HepG2 (cell line): Measurements from ENCODE around the gene GPS1. TPM values are rescaled to one million over a fixed set of nuclear protein-coding genes. Genes with fewer than 3 reads are reported as not detected.

Experiments
- AGO2 ChIP-seq: fragments of 200-400 bp; formaldehyde crosslinking; optimal IDR thresholded peaks from 2 replicates; pipeline ENCODE3; 2017; ENCODE audit warnings: mild to moderate bottlenecking, low read depth, low read length, moderate library complexity
- EED ChIP-seq: sonication (generic); formaldehyde crosslinking; IDR thresholded peaks from 2 replicates; pipeline ENCODE4 v1.5.0; 2020; ENCODE audit warnings: mild to moderate bottlenecking, missing genetic modification reagents
- FOXM1 ChIP-seq: sonication (generic); formaldehyde crosslinking; IDR thresholded peaks from 2 replicates; pipeline ENCODE4 v1.5.0; 2020; ENCODE audit warnings: missing genetic modification reagents
- HNF4A ChIP-seq: sonication (generic); formaldehyde crosslinking; IDR thresholded peaks from 2 replicates; pipeline ENCODE4 v1.4.0; 2020; ENCODE audit warnings: missing genetic modification reagents
- HOXA3 ChIP-seq: sonication (generic); formaldehyde crosslinking; IDR thresholded peaks from 2 replicates; pipeline ENCODE4 v1.5.0; 2020; ENCODE audit warnings: missing genetic modification reagents
- NONO ChIP-seq, 2 experiments: fragments of 450-650 bp in 1 of 2; sonication (generic) in 1 of 2; formaldehyde crosslinking in 1 of 2; IDR thresholded peaks in 1 of 2; conservative IDR thresholded peaks in 1 of 2; 2 replicates each; pipeline versions ENCODE4 v1.6.1 to v1.8.0; 2017 to 2022; ENCODE audit warnings: mild to moderate bottlenecking in 1 of 2, missing genetic modification reagents in 1 of 2, moderate library complexity in 1 of 2
- NR2C2 ChIP-seq: sonication (generic); formaldehyde crosslinking; IDR thresholded peaks from 2 replicates; pipeline ENCODE4 v1.4.0; 2020; ENCODE audit warnings: missing genetic modification reagents, mild to moderate bottlenecking, moderate library complexity, borderline replicate concordance
- PCBP2 ChIP-seq: fragments of 200-400 bp; formaldehyde crosslinking; optimal IDR thresholded peaks from 2 replicates; pipeline ENCODE3; 2018; ENCODE audit warnings: low read length, low read depth; ENCODE audit not compliant: poor library complexity, severe bottlenecking
- PHB2 ChIP-seq: fragments of 450-650 bp; IDR thresholded peaks from 2 replicates; pipeline ENCODE4 v1.6.1; 2018; ENCODE audit not compliant: partially characterized antibody
- RXRA ChIP-seq: sonication (generic); formaldehyde crosslinking; IDR thresholded peaks from 2 replicates; pipeline ENCODE4 v1.5.1; 2020; ENCODE audit warnings: missing genetic modification reagents
- SP4 ChIP-seq: sonication (generic); formaldehyde crosslinking; IDR thresholded peaks from 2 replicates; pipeline ENCODE4 v1.8.1; 2023; ENCODE audit warnings: mild to moderate bottlenecking, missing genetic modification reagents
- TAF15 ChIP-seq: fragments of 200-400 bp; formaldehyde crosslinking; IDR thresholded peaks from one replicate; pipeline ENCODE4 v1.6.1; 2018; ENCODE audit warnings: mild to moderate bottlenecking, low read depth, low read length; ENCODE audit not compliant: poor library complexity, severe bottlenecking
- THAP9 ChIP-seq: sonication (generic); formaldehyde crosslinking; IDR thresholded peaks from 2 replicates; pipeline ENCODE4; 2020; ENCODE audit warnings: missing genetic modification reagents, mild to moderate bottlenecking, borderline replicate concordance
- ZBTB34 ChIP-seq: sonication (generic); formaldehyde crosslinking; IDR thresholded peaks from 2 replicates; pipeline ENCODE4 v1.8.0; 2022; ENCODE audit warnings: mild to moderate bottlenecking, missing genetic modification reagents
- ZHX1 ChIP-seq: sonication (generic); formaldehyde crosslinking; IDR thresholded peaks from 2 replicates; pipeline ENCODE4 v1.8.1; 2022; ENCODE audit warnings: low read depth, mild to moderate bottlenecking, missing genetic modification reagents
- ZNF335 ChIP-seq: sonication (generic); formaldehyde crosslinking; IDR thresholded peaks from 2 replicates; pipeline ENCODE4 v1.4.0; 2020; ENCODE audit warnings: missing genetic modification reagents
- ZNF430 ChIP-seq: sonication (generic); formaldehyde crosslinking; IDR thresholded peaks from 2 replicates; pipeline ENCODE4 v1.9.0; 2021; ENCODE audit warnings: mild to moderate bottlenecking, missing genetic modification reagents
- ZNF501 ChIP-seq: sonication (generic); formaldehyde crosslinking; IDR thresholded peaks from 2 replicates; pipeline ENCODE4 v1.5.1; 2020; ENCODE audit warnings: mild to moderate bottlenecking, moderate library complexity, missing genetic modification reagents
- ZNF569 ChIP-seq: sonication (generic); formaldehyde crosslinking; IDR thresholded peaks from 2 replicates; pipeline ENCODE4 v1.5.0; 2020; ENCODE audit warnings: mild to moderate bottlenecking, missing genetic modification reagents, moderate library complexity, borderline replicate concordance
- polyA plus RNA-seq, 8 experiments: library from polyadenylated mRNA; depleted of rRNA in 3 of 8; stranded (reverse) in 7 of 8; unstranded in 1 of 8; fragments of >200 nt; fragmentation: Illumina TruSeq in 4 of 8; extraction: Trizol in 4 of 8; gene quantifications; 2 replicates each; pipeline versions ENCODE4 v1.2.1 to v1.2.3, GENCODE V29; 2011 to 2016; ENCODE audit warnings: low read depth in 4 of 8, missing spikeins in 1 of 8, mixed read lengths in 1 of 8; ENCODE audit not compliant: insufficient read depth in 1 of 8
- total RNA-seq, 5 experiments: library from RNA; depleted of rRNA; stranded (reverse); fragments of >200 nt; fragmentation: Illumina TruSeq; extraction: Trizol; gene quantifications; 2 replicates each; pipeline ENCODE4 v1.2.3, GENCODE V29; 2016; ENCODE audit warnings: low read depth in 1 of 5

GPS1 gene
- total and polyA plus RNA-seq, 2 of the 13 experiments (the other 11 are each of a cell fraction or from before 2014, with no cell fraction given) = 124 to 128 TPM

GRCh38 chr17:82064433-82065192 lies 12.9 kb downstream of the GPS1 start (continued):
- 0 out of 2 replicates have a peak, but pooled peaks have one; percentile 54 for TF ChIP-seq THAP9
- TF ChIP-seq FOXM1 (CRISPR knock-in tag) = 0 out of 2 replicates have a peak, but pooled peaks have one; percentile 64
- no peak for TF ChIP-seq NONO (IDR thresholded peaks at IDR 0.05)
- TF ChIP-seq NONO (CRISPR knock-in tag; conservative IDR thresholded peaks at IDR 0.05) = no peak
- no peak for TF ChIP-seq ZHX1 (CRISPR knock-in tag)
- TF ChIP-seq ZNF501 (CRISPR knock-in tag) = peak; percentile 57; the same call in 1 of the 2 replicates
- peak; percentile 29; the same call in 1 of the 2 replicates for TF ChIP-seq EED (CRISPR knock-in tag)
- TF ChIP-seq ZNF569 (CRISPR knock-in tag) = no peak
- peak; percentile 8; the same call in 1 of the 2 replicates for TF ChIP-seq ZNF335 (CRISPR knock-in tag)
- TF ChIP-seq ZNF430 = 0 out of 2 replicates have a peak, but pooled peaks have one; percentile 18
- TF ChIP-seq RXRA = no peak; the same call in none of the 2 replicates
- TF ChIP-seq PCBP2 = no peak
- peak; percentile 95 for TF ChIP-seq AGO2
- TF ChIP-seq NR2C2 = peak; percentile 32; the same call in 1 of the 2 replicates
- TF ChIP-seq ZBTB34 (CRISPR knock-in tag) = no peak
- TF ChIP-seq TAF15 = no peak
- TF ChIP-seq PHB2 = no peak
- TF ChIP-seq SP4 (CRISPR knock-in tag) = 0 out of 2 replicates have a peak, but pooled peaks have one; percentile 3
- no peak for TF ChIP-seq HNF4A (CRISPR knock-in tag)
- peak; percentile 31; the same call in 1 of the 2 replicates for TF ChIP-seq HOXA3 (CRISPR knock-in tag)
